Vagina (tissue), 2 donors: ENCODE data around the gene ARSJ. TPM values are rescaled to one million over a fixed set of nuclear protein-coding genes. Genes with fewer than 3 reads are reported as not detected.

Experiments
- DNase-seq, 2 donors: peaks; one replicate each; pipeline ENCODE4 v3.0.0-alpha.2; 2017; ENCODE audit errors: extremely low spot score in 2 of 2
- H3K27ac ChIP-seq: fragments of 200-600 bp; sonication (generic); one replicate; pipeline ENCODE4 v1.5.1; 2019
- H3K27me3 ChIP-seq: fragments of 200-600 bp; sonication (generic); one replicate; pipeline ENCODE4 v1.5.1; 2019
- H3K36me3 ChIP-seq, 2 donors: fragments of 200-600 bp; sonication (generic); one replicate each; pipeline ENCODE4 v1.5.1; 2017 to 2019
- H3K4me1 ChIP-seq: fragments of 200-600 bp; sonication (generic); one replicate; pipeline ENCODE4 v1.5.1; 2019
- H3K4me3 ChIP-seq, 2 donors: fragments of 200-600 bp; sonication (generic); 1 replicate in 1 of 2; 2 replicates in 1 of 2; pipeline ENCODE4 v1.5.1; 2016 to 2019
- H3K9me3 ChIP-seq: fragments of 200-600 bp; sonication (generic); one replicate; pipeline ENCODE4 v1.5.1; 2019
- CTCF ChIP-seq, 3 experiments: fragments of 450-650 bp in 2 of 3; fragments of 200-600 bp in 1 of 3; sonication (generic) in 1 of 3; IDR thresholded peaks; one replicate each; pipeline ENCODE4 v1.5.1; 2017 to 2019; ENCODE audit warnings: antibody characterized with exemption in 3 of 3, mild to moderate bottlenecking in 2 of 3, moderate library complexity in 2 of 3
- POLR2A ChIP-seq, 2 donors: fragments of 450-650 bp; IDR thresholded peaks; one replicate each; pipeline ENCODE4 v1.6.1; 2017; ENCODE audit warnings: antibody characterized with exemption in 2 of 2, mild to moderate bottlenecking in 2 of 2, moderate library complexity in 2 of 2
- POLR2AphosphoS5 ChIP-seq, 2 donors: sonication (generic); formaldehyde crosslinking; IDR thresholded peaks; one replicate each; pipeline ENCODE4 v1.9.0; 2017; ENCODE audit warnings: antibody characterized with exemption in 2 of 2, mild to moderate bottlenecking in 2 of 2, low read depth in 1 of 2; ENCODE audit not compliant: insufficient read depth in 1 of 2
- intact Hi-C: fragments of 100-400 bp; cut with DNase I; formaldehyde crosslinking; loops from one replicate; pipeline ENCODE4 v1.15.1; 2023
- total RNA-seq: library from RNA; depleted of rRNA; stranded (reverse); fragments of >200 nt; gene quantifications from one replicate; pipeline ENCODE4 v1.2.3, GENCODE V29; 2016

The ARSJ gene
- total RNA-seq, 1 donor from 2014 or later: 5.4 TPM

GRCh38 chr4:113982181-113982580 lies 2.7 kb upstream of the ARSJ start:
- no peak for TF ChIP-seq POLR2AphosphoS5 (IDR thresholded peaks at IDR 0.05; ENCODE audit: insufficient read depth in 1 of 2, low read depth in 1 of 2)
- TF ChIP-seq CTCF (IDR thresholded peaks at IDR 0.05): no peak
- no peak for TF ChIP-seq POLR2A (IDR thresholded peaks at IDR 0.05)
- Histone ChIP-seq H3K27me3 (no peaks in the 10 kb centered on the region), H3K9me3 (no peaks in the 10 kb centered on the region), H3K4me1 (peaks cover 16% of the 10 kb centered on the region), H3K27ac (no peak overlapping the region), H3K4me3 (no peak overlapping the region), H3K36me3 (no peaks in the 10 kb centered on the region)
- no peak for DNase-seq
- intact Hi-C loops: no loop called here

- H3K4me3 ChIP-seq: no peak overlapping the region
- TF ChIP-seq CTCF (IDR thresholded peaks at IDR 0.05): no peak
- no peak for TF ChIP-seq POLR2A (IDR thresholded peaks at IDR 0.05)
- no peak for TF ChIP-seq POLR2AphosphoS5 (IDR thresholded peaks at IDR 0.05; ENCODE audit: insufficient read depth in 1 of 2, low read depth in 1 of 2)
- intact Hi-C loops: no loop called here
- peaks cover 22% of the 10 kb centered on the region for H3K4me1 ChIP-seq
- H3K9me3 ChIP-seq: no peaks in the 10 kb centered on the region
- H3K27me3 ChIP-seq: no peaks in the 10 kb centered on the region
- no peaks in the 10 kb centered on the region for H3K36me3 ChIP-seq
- DNase-seq: no peak
- no peak overlapping the region for H3K27ac ChIP-seq
Observed at GRCh38 chr4:113981591-113981990, 2.1 kb upstream of the ARSJ start.

- Histone ChIP-seq H3K4me3 (peak overlapping the region; percentile 72), H3K36me3 (no peaks in the 10 kb centered on the region), H3K4me1 (peaks cover 31% of the 10 kb centered on the region), H3K27me3 (no peaks in the 10 kb centered on the region), H3K27ac (peak overlapping the region; percentile 90), H3K9me3 (no peaks in the 10 kb centered on the region)
- no peak for DNase-seq
- intact Hi-C loops: no loop called here
- TF ChIP-seq POLR2A (IDR thresholded peaks at IDR 0.05) (no peak), POLR2AphosphoS5 (IDR thresholded peaks at IDR 0.05; ENCODE audit: insufficient read depth in 1 of 2, low read depth in 1 of 2) (no peak), CTCF (IDR thresholded peaks at IDR 0.05) (no peak)
Observed at GRCh38 chr4:113979905-113980615, 613 bp upstream of the ARSJ start.

- Histone ChIP-seq H3K4me3 (peak overlapping the region; percentile 72), H3K9me3 (no peaks in the 10 kb centered on the region), H3K4me1 (peaks cover 31% of the 10 kb centered on the region), H3K36me3 (no peaks in the 10 kb centered on the region), H3K27ac (peak overlapping the region; percentile 90), H3K27me3 (no peaks in the 10 kb centered on the region)
- TF ChIP-seq POLR2AphosphoS5 (IDR thresholded peaks at IDR 0.05; ENCODE audit: insufficient read depth in 1 of 2, low read depth in 1 of 2) (no peak), CTCF (IDR thresholded peaks at IDR 0.05) (no peak), POLR2A (IDR thresholded peaks at IDR 0.05) (no peak)
- DNase-seq: no peak
- intact Hi-C loops: no loop called here
Observed at GRCh38 chr4:113978561-113979147, 793 bp downstream of the ARSJ start.

GRCh38 chr4:113978105-113978504 lies 1.3 kb downstream of the ARSJ start:
- Histone ChIP-seq H3K36me3 (no peaks in the 10 kb centered on the region), H3K27ac (peak overlapping the region; percentile 90), H3K4me3 (peak overlapping the region; percentile 72), H3K9me3 (no peaks in the 10 kb centered on the region), H3K27me3 (no peaks in the 10 kb centered on the region), H3K4me1 (peaks cover 31% of the 10 kb centered on the region)
- intact Hi-C loops: no loop called here
- no peak for DNase-seq
- TF ChIP-seq POLR2AphosphoS5 (IDR thresholded peaks at IDR 0.05; ENCODE audit: insufficient read depth in 1 of 2, low read depth in 1 of 2) (no peak), POLR2A (IDR thresholded peaks at IDR 0.05) (no peak), CTCF (IDR thresholded peaks at IDR 0.05) (no peak)
